HG02642 (cell line): ENCODE measurements around the gene NME7.
"Not testable (repeated sequence)": the region's sequence is repeated elsewhere in the genome, so short reads cannot be mapped to it uniquely, and the experiment has no call there.

Experiments used
- ATAC-seq: cut with Tn5 transposase; IDR thresholded peaks from one replicate; pipeline ENCODE4 v1.9.1; 2021; ENCODE audit warnings: mild to moderate bottlenecking; ENCODE audit not compliant: unreplicated experiment, poor library complexity

NME7 gene

GRCh38 chr1:169345511-169345910, 22.1 kb downstream of the NME7 start:
- no peak for ATAC-seq

GRCh38 chr1:169342096-169342495, 25.5 kb downstream of the NME7 start:
- not testable (repeated sequence) for ATAC-seq

GRCh38 chr1:169340882-169341281, 26.7 kb downstream of the NME7 start:
- ATAC-seq = no peak

- ATAC-seq = no peak
Measured at GRCh38 chr1:169339773-169340172, 27.8 kb downstream of the NME7 start.

GRCh38 chr1:169338617-169339016, 29.0 kb downstream of the NME7 start:
- ATAC-seq = no peak

GRCh38 chr1:169336947-169337715, 30.5 kb downstream of the NME7 start:
- not testable (repeated sequence) for ATAC-seq

GRCh38 chr1:169334727-169335126, 32.9 kb downstream of the NME7 start:
- ATAC-seq = not testable (repeated sequence)

- no peak for ATAC-seq
Measured at GRCh38 chr1:169330927-169331326, 36.7 kb downstream of the NME7 start.

GRCh38 chr1:169329383-169329782, 38.2 kb downstream of the NME7 start:
- no peak for ATAC-seq

GRCh38 chr1:169327875-169328274, 39.7 kb downstream of the NME7 start:
- ATAC-seq = no peak

GRCh38 chr1:169326956-169327268, 40.7 kb downstream of the NME7 start:
- peak; percentile 98 for ATAC-seq

- peak; percentile 40 for ATAC-seq
Measured at GRCh38 chr1:169326261-169326955, 41.2 kb downstream of the NME7 start.

GRCh38 chr1:169325117-169325516, 42.5 kb downstream of the NME7 start:
- no peak for ATAC-seq

GRCh38 chr1:169322138-169322537, 45.5 kb downstream of the NME7 start:
- no peak for ATAC-seq

GRCh38 chr1:169321539-169321938, 46.1 kb downstream of the NME7 start:
- no peak for ATAC-seq

- ATAC-seq = no peak
Measured at GRCh38 chr1:169318536-169319244, 48.9 kb downstream of the NME7 start.

- ATAC-seq = no peak
Measured at GRCh38 chr1:169316556-169316955, 51.0 kb downstream of the NME7 start.

- peak; percentile 66 for ATAC-seq
Measured at GRCh38 chr1:169312084-169312954, 55.3 kb downstream of the NME7 start.

GRCh38 chr1:169309178-169310166, 58.1 kb downstream of the NME7 start:
- peak; percentile 59 for ATAC-seq
